PC-9 (cell line): ENCODE measurements around the gene ABHD8. TPM values are rescaled to one million over a fixed set of nuclear protein-coding genes. Genes with fewer than 3 reads are reported as not detected.

Source experiments
- BruUV-seq: library from RNA; stranded (reverse); fragments of 400-500 nt; replicated peaks from 2 replicates; lab custom pipeline; 2021; lab: Mats Ljungman, UMichigan
- CTCF ChIA-PET: fragments of 300-600 bp; sonication (Branson Sonifier 250); formaldehyde crosslinking; loops from one replicate; lab custom pipeline; 2022; ENCODE audit warnings: antibody characterized with exemption; lab: Charles Lee
- POLR2A ChIA-PET: fragments of 300-600 bp; sonication (Branson Sonifier 250); formaldehyde crosslinking; loops from one replicate; lab custom pipeline; 2022; ENCODE audit warnings: antibody characterized with exemption; ENCODE audit not compliant: unreplicated experiment; lab: Charles Lee
- DNase-seq, 2 experiments: peaks; one replicate each; pipeline versions ENCODE4 v3.0.0 to v3.0.0-alpha.2; 2015 to 2022; ENCODE audit warnings: mixed read lengths in 1 of 2
- H2AFZ ChIP-seq: fragments of 200-600 bp; sonication (generic); 2 replicates; pipeline ENCODE4 v1.8.1; 2017; ENCODE audit warnings: antibody characterized with exemption
- H3F3A ChIP-seq: fragments of 200-600 bp; sonication (generic); 2 replicates; pipeline ENCODE4 v1.8.1; 2017; ENCODE audit warnings: antibody characterized with exemption, mild to moderate bottlenecking, low read depth; ENCODE audit not compliant: insufficient read depth
- H3K27ac ChIP-seq: fragments of 200-600 bp; sonication (generic); 2 replicates; pipeline ENCODE4 v1.6.1; 2016; ENCODE audit warnings: mixed run types
- H3K27me3 ChIP-seq: fragments of 200-600 bp; sonication (generic); 2 replicates; pipeline ENCODE4 v1.6.1; 2016; ENCODE audit warnings: low read depth, mixed run types; ENCODE audit not compliant: insufficient read depth
- H3K36me3 ChIP-seq: fragments of 200-600 bp; sonication (generic); 2 replicates; pipeline ENCODE4 v1.6.1; 2016; ENCODE audit warnings: low read depth, mixed run types
- H3K4me1 ChIP-seq: fragments of 200-600 bp; sonication (generic); replicated peaks from 2 replicates; pipeline ENCODE4 v1.6.1; 2016; ENCODE audit warnings: mixed run types; ENCODE audit not compliant: insufficient read depth
- H3K4me2 ChIP-seq: fragments of 200-600 bp; sonication (generic); 2 replicates; pipeline ENCODE4 v1.6.1; 2017; ENCODE audit warnings: mixed run types
- H3K4me3 ChIP-seq: fragments of 200-600 bp; sonication (generic); 2 replicates; pipeline ENCODE4 v1.6.1; 2016; ENCODE audit warnings: mixed run types
- H3K79me2 ChIP-seq: fragments of 200-600 bp; sonication (generic); 2 replicates; pipeline ENCODE4 v1.6.1; 2017; ENCODE audit warnings: low read depth, mixed run types
- H3K9me2 ChIP-seq: fragments of 200-600 bp; sonication (generic); 2 replicates; pipeline ENCODE4 v1.8.1; 2017; ENCODE audit warnings: mild to moderate bottlenecking; ENCODE audit not compliant: insufficient read depth
- H3K9me3 ChIP-seq: fragments of 200-600 bp; sonication (generic); 2 replicates; pipeline ENCODE4 v1.8.1; 2016; ENCODE audit warnings: low read depth; ENCODE audit not compliant: insufficient read depth
- H4K20me1 ChIP-seq: fragments of 200-600 bp; sonication (generic); 2 replicates; pipeline ENCODE4 v1.8.1; 2017; ENCODE audit not compliant: insufficient read depth
- EZH2 ChIP-seq: fragments of 200-600 bp; sonication (generic); IDR thresholded peaks from 2 replicates; pipeline ENCODE4 v1.8.0; 2017; ENCODE audit warnings: antibody characterized with exemption, low read depth
- intact Hi-C: fragments of 100-400 bp; cut with micrococcal nuclease; formaldehyde crosslinking; loops from one replicate; pipeline ENCODE4 v1.10.0; 2022; ENCODE audit not compliant: unreplicated experiment
- total RNA-seq: library from RNA; stranded (reverse); gene quantifications from 2 replicates; pipeline ENCODE4 v1.2.3, GENCODE V29; 2021
- TF ChIP-seq, protein P1 (sequence below): fragments of 200-600 bp; sonication (generic); conservative IDR thresholded peaks from 2 replicates; pipeline ENCODE4 v1.6.1; 2017; ENCODE audit warnings: mixed run types, antibody characterized with exemption, mild to moderate bottlenecking, moderate library complexity

The ABHD8 gene
- total RNA-seq, 1 experiment from 2014 or later: 37.5 TPM

- intact Hi-C loops: no loop called here
- CTCF ChIA-PET: no interaction called here
- BruUV-seq: no TSS peak
Observed at GRCh38 chr19:17339088-17339741, 36.0 kb upstream of the ABHD8 start.

GRCh38 chr19:17338433-17339078, 35.3 kb upstream of the ABHD8 start:
- Histone ChIP-seq H3K79me2 (peaks cover 18% of the 10 kb centered on the region), H3K4me1 (peaks cover 28% of the 10 kb centered on the region), H3K9me3 (no peaks in the 10 kb centered on the region), H3K9me2 (no peaks in the 10 kb centered on the region), H4K20me1 (no peaks in the 10 kb centered on the region; the same call in 1 of the 2 replicates), H2AFZ (no peak overlapping the region), H3K4me3 (peak overlapping the region; percentile 74; the same call in 1 of the 2 replicates), H3K4me2 (peak overlapping the region; percentile 80), H3K27ac (no peak overlapping the region), H3K27me3 (no peaks in the 10 kb centered on the region), H3K36me3 (peaks cover 6% of the 10 kb centered on the region; the same call in 1 of the 2 replicates), H3F3A (peaks cover 44% of the 10 kb centered on the region; the same call in 1 of the 2 replicates)
- ChIA-PET POLR2A (interaction anchor here (0.6 kb wide), 1 partner anchor 22 kb away, joined by 3 read pairs; no protein-coding TSS in a partner anchor), CTCF (no interaction called here)
- no peak for TF ChIP-seq EZH2
- TF ChIP-seq, protein P1, sequence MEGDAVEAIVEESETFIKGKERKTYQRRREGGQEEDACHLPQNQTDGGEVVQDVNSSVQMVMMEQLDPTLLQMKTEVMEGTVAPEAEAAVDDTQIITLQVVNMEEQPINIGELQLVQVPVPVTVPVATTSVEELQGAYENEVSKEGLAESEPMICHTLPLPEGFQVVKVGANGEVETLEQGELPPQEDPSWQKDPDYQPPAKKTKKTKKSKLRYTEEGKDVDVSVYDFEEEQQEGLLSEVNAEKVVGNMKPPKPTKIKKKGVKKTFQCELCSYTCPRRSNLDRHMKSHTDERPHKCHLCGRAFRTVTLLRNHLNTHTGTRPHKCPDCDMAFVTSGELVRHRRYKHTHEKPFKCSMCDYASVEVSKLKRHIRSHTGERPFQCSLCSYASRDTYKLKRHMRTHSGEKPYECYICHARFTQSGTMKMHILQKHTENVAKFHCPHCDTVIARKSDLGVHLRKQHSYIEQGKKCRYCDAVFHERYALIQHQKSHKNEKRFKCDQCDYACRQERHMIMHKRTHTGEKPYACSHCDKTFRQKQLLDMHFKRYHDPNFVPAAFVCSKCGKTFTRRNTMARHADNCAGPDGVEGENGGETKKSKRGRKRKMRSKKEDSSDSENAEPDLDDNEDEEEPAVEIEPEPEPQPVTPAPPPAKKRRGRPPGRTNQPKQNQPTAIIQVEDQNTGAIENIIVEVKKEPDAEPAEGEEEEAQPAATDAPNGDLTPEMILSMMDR: no peak
- no TSS peak for BruUV-seq
- intact Hi-C loops: no loop called here
- DNase-seq: no peak

More at GRCh38 chr19:17339088-17339741, 36.0 kb upstream of the ABHD8 start:
- H3K27me3 ChIP-seq: no peaks in the 10 kb centered on the region
- peaks cover 18% of the 10 kb centered on the region for H3K79me2 ChIP-seq
- peaks cover 48% of the 10 kb centered on the region; the same call in 1 of the 2 replicates for H3F3A ChIP-seq
- H3K9me3 ChIP-seq: no peaks in the 10 kb centered on the region
- H2AFZ ChIP-seq: no peak overlapping the region
- H3K4me1 ChIP-seq: peaks cover 22% of the 10 kb centered on the region
- TF ChIP-seq, protein P1: no peak
- TF ChIP-seq EZH2: no peak
- H4K20me1 ChIP-seq: no peaks in the 10 kb centered on the region; the same call in 1 of the 2 replicates
- no peak overlapping the region for H3K27ac ChIP-seq
- no peak overlapping the region for H3K4me3 ChIP-seq
- H3K36me3 ChIP-seq: peaks cover 6% of the 10 kb centered on the region; the same call in 1 of the 2 replicates
- no peaks in the 10 kb centered on the region for H3K9me2 ChIP-seq
- POLR2A ChIA-PET: no interaction called here
- no peak for DNase-seq
- H3K4me2 ChIP-seq: peak overlapping the region; percentile 80; the same call in 1 of the 2 replicates

DNA sequence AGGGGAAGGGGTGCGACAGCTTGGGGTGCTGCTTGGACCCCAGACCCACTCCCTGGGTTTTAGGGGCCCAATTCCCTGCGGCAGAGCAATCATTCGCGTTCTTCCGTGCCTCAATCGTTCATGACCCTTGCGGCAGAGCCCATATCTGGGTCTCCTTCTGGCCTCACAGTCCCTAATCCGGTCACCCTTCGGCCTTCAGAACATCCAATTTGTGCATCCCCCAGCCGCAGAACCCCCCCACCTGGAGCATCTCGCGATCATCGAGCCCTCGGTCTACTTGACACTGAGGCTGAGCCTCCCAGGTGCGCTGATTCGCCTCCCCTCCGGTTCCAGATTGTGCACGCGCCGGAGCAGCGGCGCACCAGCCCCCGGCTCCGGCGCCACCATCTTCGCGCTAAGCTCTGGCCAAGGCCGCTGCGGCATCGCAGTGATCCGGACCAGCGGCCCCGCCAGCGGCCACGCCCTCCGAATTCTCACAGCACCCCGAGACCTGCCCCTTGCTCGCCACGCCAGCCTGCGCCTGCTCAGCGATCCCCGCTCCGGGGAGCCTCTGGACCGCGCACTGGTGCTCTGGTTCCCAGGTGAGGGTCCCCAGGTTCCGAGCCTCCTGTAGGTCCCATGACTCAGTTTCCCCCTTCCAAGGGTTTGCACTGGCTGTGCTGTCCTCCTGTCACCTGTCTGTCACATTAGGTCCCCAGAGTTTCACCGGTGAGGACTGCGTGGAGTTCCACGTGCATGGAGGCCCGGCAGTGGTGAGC, 34.6 kb upstream of the ABHD8 start:
- Histone ChIP-seq H4K20me1 (no peaks in the 10 kb centered on the region; the same call in 1 of the 2 replicates), H3K4me2 (peak overlapping the region; percentile 80), H3K36me3 (peaks cover 6% of the 10 kb centered on the region; the same call in 1 of the 2 replicates), H3K79me2 (peaks cover 18% of the 10 kb centered on the region), H3K4me3 (peak overlapping the region; percentile 74), H3K4me1 (peaks cover 32% of the 10 kb centered on the region), H3K9me2 (no peaks in the 10 kb centered on the region), H3K27ac (no peak overlapping the region), H2AFZ (peak overlapping the region; percentile 76), H3K9me3 (no peaks in the 10 kb centered on the region), H3F3A (peaks cover 47% of the 10 kb centered on the region; the same call in 1 of the 2 replicates), H3K27me3 (no peaks in the 10 kb centered on the region)
- ChIA-PET CTCF (no interaction called here), POLR2A (interaction anchor here (0.6 to 0.7 kb wide), 2 partner anchors 21 to 37 kb away, joined by 3 to 20 read pairs; no protein-coding TSS in a partner anchor)
- no TSS peak for BruUV-seq
- intact Hi-C loops: loop anchor here (1.0 kb wide), 1 partner anchor 29 kb away; the partner anchor contains the start of gene DDA1
- DNase-seq: no peak
- TF ChIP-seq, protein P1: no peak
